ENCODE results near the gene KCNQ5.

DNA sequence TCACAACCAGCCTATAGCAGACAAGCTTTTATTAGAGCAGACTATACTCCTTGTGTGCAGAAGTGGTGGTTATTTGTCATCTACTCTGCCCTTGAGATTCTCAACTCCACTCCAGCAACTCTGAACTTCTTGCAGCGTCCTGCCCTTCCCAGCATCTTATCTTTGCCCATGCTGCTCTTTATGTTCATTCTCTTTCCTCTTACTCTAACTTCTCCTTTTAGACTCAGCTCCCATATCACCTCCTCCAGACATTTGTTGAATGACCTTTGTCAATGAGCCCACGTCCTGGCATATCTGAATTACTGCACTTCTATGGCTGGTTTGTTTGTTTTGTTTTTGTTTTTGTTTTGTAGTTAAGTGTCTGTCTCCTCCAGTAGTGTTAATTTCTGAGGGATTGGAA lies 81.2 kb downstream of the KCNQ5 start:
- TF ChIP-seq, protein P1, sequence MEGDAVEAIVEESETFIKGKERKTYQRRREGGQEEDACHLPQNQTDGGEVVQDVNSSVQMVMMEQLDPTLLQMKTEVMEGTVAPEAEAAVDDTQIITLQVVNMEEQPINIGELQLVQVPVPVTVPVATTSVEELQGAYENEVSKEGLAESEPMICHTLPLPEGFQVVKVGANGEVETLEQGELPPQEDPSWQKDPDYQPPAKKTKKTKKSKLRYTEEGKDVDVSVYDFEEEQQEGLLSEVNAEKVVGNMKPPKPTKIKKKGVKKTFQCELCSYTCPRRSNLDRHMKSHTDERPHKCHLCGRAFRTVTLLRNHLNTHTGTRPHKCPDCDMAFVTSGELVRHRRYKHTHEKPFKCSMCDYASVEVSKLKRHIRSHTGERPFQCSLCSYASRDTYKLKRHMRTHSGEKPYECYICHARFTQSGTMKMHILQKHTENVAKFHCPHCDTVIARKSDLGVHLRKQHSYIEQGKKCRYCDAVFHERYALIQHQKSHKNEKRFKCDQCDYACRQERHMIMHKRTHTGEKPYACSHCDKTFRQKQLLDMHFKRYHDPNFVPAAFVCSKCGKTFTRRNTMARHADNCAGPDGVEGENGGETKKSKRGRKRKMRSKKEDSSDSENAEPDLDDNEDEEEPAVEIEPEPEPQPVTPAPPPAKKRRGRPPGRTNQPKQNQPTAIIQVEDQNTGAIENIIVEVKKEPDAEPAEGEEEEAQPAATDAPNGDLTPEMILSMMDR (IDR thresholded peaks at IDR 0.05): no peak
- TF ChIP-seq POLR2A (IDR thresholded peaks at IDR 0.05) (no peak), EP300 (IDR thresholded peaks at IDR 0.05; ENCODE audit: low read depth) (no peak)

All from transverse colon (tissue), 3 donors.